Measurements from ENCODE around the gene RACK1.

Gene RACK1

DNA sequence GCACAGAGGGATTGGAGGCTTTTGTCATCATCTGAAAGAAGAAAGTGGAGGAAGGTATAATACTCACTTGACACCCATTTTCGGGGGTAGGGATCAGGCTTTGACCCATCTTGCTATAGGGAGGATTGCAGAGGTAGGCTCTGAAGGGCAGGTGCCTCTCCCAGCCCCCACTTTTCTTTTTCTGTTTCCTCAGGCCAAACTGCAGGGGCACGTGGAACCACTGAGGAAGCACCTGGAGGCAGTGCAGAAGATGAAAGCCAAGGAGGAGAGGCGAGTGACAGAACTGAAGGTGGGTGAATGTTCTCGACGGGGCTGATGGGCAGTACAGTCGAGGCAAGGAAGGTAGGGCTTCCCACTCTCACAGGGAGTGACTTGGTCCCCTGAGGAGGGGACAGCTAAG, 13.2 kb downstream of the RACK1 start:
- H3K79me2 ChIP-seq: no peaks in the 10 kb centered on the region
- H2AFZ ChIP-seq: no peak overlapping the region
- no peaks in the 10 kb centered on the region for H3K36me3 ChIP-seq (ENCODE audit: control insufficient read depth, insufficient read depth, low read length)
- no peak overlapping the region for H3K9ac ChIP-seq
- TF ChIP-seq, protein P1, sequence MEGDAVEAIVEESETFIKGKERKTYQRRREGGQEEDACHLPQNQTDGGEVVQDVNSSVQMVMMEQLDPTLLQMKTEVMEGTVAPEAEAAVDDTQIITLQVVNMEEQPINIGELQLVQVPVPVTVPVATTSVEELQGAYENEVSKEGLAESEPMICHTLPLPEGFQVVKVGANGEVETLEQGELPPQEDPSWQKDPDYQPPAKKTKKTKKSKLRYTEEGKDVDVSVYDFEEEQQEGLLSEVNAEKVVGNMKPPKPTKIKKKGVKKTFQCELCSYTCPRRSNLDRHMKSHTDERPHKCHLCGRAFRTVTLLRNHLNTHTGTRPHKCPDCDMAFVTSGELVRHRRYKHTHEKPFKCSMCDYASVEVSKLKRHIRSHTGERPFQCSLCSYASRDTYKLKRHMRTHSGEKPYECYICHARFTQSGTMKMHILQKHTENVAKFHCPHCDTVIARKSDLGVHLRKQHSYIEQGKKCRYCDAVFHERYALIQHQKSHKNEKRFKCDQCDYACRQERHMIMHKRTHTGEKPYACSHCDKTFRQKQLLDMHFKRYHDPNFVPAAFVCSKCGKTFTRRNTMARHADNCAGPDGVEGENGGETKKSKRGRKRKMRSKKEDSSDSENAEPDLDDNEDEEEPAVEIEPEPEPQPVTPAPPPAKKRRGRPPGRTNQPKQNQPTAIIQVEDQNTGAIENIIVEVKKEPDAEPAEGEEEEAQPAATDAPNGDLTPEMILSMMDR (IDR thresholded peaks at IDR 0.05): no peak
- no peaks in the 10 kb centered on the region for H3K27me3 ChIP-seq (ENCODE audit: control insufficient read depth, insufficient read depth, low read length)
- no peak overlapping the region for H3K27ac ChIP-seq
- no peaks in the 10 kb centered on the region for H3K9me3 ChIP-seq (ENCODE audit: control insufficient read depth, low read length)
- H3K4me1 ChIP-seq: peaks cover 8% of the 10 kb centered on the region
- H3K4me3 ChIP-seq (ENCODE audit: low read depth, low read length): no peak overlapping the region
- no peak overlapping the region for H3K4me2 ChIP-seq (ENCODE audit: low read length)

DNA sequence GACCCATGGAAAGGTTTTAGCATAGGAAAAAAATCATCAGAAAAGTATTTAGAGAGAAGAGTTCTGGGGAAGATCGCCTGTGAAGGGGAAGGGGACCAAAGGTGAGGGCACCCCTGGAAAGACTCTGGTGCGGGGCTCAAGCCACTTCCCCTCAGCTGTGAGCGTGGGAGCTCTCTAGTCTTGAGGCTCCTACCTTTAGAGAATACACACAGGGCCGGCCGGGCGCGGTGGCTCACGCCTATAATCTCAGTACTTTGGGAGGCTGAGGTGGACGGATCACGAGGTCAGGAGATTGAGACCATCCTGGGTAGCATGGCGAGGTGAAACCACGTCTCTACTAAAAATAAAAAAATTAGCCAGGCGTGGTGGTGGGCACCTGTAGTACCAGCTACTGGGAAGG, 13.7 kb downstream of the RACK1 start:
- no peaks in the 10 kb centered on the region for H3K27me3 ChIP-seq (ENCODE audit: control insufficient read depth, insufficient read depth, low read length)
- H3K4me1 ChIP-seq: peaks cover 7% of the 10 kb centered on the region
- no peaks in the 10 kb centered on the region for H3K79me2 ChIP-seq
- no peaks in the 10 kb centered on the region for H3K9me3 ChIP-seq (ENCODE audit: control insufficient read depth, low read length)
- no peaks in the 10 kb centered on the region for H3K36me3 ChIP-seq (ENCODE audit: control insufficient read depth, insufficient read depth, low read length)
- no peak overlapping the region for H3K9ac ChIP-seq
- H3K4me3 ChIP-seq (ENCODE audit: low read depth, low read length): no peak overlapping the region
- H3K4me2 ChIP-seq (ENCODE audit: low read length): no peak overlapping the region
- no peak overlapping the region for H3K27ac ChIP-seq
- TF ChIP-seq, protein P1 (IDR thresholded peaks at IDR 0.05): no peak
- H2AFZ ChIP-seq: no peak overlapping the region

DNA sequence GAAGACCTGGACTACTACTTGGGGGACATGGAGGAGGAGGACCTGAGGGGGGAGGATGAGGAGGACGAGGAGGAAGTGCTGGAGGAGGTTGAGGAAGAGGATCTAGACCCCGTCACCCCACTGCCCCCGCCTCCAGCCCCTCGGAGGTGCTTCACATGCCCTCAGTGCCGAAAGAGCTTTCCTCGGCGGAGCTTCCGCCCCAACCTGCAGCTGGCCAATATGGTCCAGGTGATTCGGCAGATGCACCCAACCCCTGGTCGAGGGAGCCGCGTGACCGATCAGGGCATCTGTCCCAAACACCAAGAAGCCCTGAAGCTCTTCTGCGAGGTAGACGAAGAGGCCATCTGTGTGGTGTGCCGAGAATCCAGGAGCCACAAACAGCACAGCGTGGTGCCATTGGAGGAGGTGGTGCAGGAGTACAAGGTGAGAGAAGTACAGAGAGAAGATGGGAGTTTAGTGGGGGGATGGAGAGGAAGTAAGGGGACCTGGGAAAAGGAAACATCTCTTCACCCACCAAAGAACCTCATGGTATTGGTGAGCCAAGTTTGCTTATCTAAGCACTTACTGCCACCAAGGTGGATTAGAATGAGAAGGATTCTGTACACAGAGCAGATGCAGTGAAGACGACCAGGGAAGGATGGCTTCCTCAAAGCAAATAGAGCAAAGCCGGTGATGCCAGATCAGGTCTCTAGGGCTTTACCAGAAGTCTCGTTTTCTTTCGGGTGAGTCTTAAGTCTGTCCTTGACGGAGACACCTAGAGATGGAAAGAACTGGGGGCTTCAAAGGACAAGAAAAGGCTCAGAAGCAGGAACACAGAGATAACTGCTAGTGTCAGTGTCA, 19.1 kb downstream of the RACK1 start:
- no peaks in the 10 kb centered on the region for H3K36me3 ChIP-seq (ENCODE audit: control insufficient read depth, insufficient read depth, low read length)

DNA sequence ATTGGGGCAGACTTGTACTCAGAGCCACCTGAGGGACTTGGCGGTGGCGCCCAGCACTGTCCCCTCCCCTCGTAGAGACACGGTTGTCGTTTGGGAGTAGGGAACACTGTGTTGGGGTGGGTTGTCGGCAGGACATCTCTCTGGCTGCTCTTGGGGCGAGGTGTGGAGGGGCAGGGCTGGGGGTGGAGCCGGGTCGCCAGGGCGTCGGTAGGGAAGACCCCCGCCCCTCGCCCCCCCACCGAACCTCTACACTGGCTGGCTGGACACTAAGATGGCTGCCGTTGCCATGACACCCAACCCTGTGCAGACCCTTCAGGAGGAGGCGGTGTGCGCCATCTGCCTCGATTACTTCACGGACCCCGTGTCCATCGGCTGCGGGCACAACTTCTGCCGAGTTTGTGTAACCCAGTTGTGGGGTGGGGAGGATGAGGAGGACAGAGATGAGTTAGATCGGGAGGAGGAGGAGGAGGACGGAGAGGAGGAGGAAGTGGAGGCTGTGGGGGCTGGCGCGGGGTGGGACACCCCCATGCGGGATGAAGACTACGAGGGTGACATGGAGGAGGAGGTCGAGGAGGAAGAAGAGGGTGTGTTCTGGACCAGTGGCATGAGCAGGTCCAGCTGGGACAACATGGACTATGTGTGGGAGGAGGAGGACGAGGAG, 19.8 kb downstream of the RACK1 start:
- TF ChIP-seq, protein P1 (IDR thresholded peaks at IDR 0.05): no peak
- H3K79me2 ChIP-seq: peaks cover 3% of the 10 kb centered on the region
- peak overlapping the region; percentile 64 for H3K9ac ChIP-seq
- H2AFZ ChIP-seq: peak overlapping the region; percentile 87
- no peaks in the 10 kb centered on the region for H3K27me3 ChIP-seq (ENCODE audit: control insufficient read depth, insufficient read depth, low read length)
- H3K4me2 ChIP-seq (ENCODE audit: low read length): peak overlapping the region; percentile 85
- H3K4me1 ChIP-seq: peaks cover 7% of the 10 kb centered on the region
- H3K36me3 ChIP-seq (ENCODE audit: control insufficient read depth, insufficient read depth, low read length): no peaks in the 10 kb centered on the region
- H3K27ac ChIP-seq: peak overlapping the region; percentile 92
- H3K4me3 ChIP-seq (ENCODE audit: low read depth, low read length): peak overlapping the region; percentile 98
- no peaks in the 10 kb centered on the region for H3K9me3 ChIP-seq (ENCODE audit: control insufficient read depth, low read length)

More for the DNA sequence above, 19.1 kb downstream of the RACK1 start:
- Histone ChIP-seq H2AFZ (peak overlapping the region; percentile 87), H3K4me2 (ENCODE audit: low read length) (peak overlapping the region; percentile 85), H3K4me1 (peaks cover 7% of the 10 kb centered on the region), H3K27ac (peak overlapping the region; percentile 92), H3K9ac (no peak overlapping the region), H3K9me3 (ENCODE audit: control insufficient read depth, low read length) (no peaks in the 10 kb centered on the region), H3K27me3 (ENCODE audit: control insufficient read depth, insufficient read depth, low read length) (no peaks in the 10 kb centered on the region), H3K79me2 (peaks cover 3% of the 10 kb centered on the region), H3K4me3 (ENCODE audit: low read depth, low read length) (peak overlapping the region; percentile 98)
- TF ChIP-seq, protein P1 (IDR thresholded peaks at IDR 0.05): no peak
